ENCODE results near the gene UNC79.

- no peak for TF ChIP-seq POLR2A (IDR thresholded peaks at IDR 0.05)
- no peak for TF ChIP-seq CTCF (IDR thresholded peaks at IDR 0.05)
- no peak for TF ChIP-seq EP300 (IDR thresholded peaks at IDR 0.05)
- no peak for TF ChIP-seq POLR2AphosphoS5 (IDR thresholded peaks at IDR 0.05)
Measured at GRCh38 chr14:93725002-93725582, 294.4 kb downstream of the UNC79 start.
